Endothelial cell (in vitro differentiated cells): ENCODE measurements around the gene TRAPPC12. TPM values are rescaled to one million over a fixed set of nuclear protein-coding genes. Genes with fewer than 3 reads are reported as not detected.

Experiments
- DNase-seq: peaks from one replicate; pipeline ENCODE4 v3.0.0; 2021; ENCODE audit warnings: low spot score
- H3K27ac Mint-ChIP-seq: one replicate; pipeline ENCODE4 v1.8.0; 2021; ENCODE audit warnings: mixed read lengths, inconsistent platforms; ENCODE audit not compliant: unreplicated experiment
- H3K27me3 Mint-ChIP-seq: one replicate; pipeline ENCODE4 v1.8.0; 2021; ENCODE audit warnings: mild to moderate bottlenecking, moderate library complexity, mixed read lengths, inconsistent platforms; ENCODE audit not compliant: unreplicated experiment
- H3K36me3 Mint-ChIP-seq: one replicate; pipeline ENCODE4 v1.8.0; 2021; ENCODE audit warnings: mild to moderate bottlenecking, low read depth, mixed read lengths, inconsistent platforms; ENCODE audit not compliant: unreplicated experiment
- H3K4me1 Mint-ChIP-seq: one replicate; pipeline ENCODE4 v1.8.0; 2021; ENCODE audit warnings: mild to moderate bottlenecking, mixed read lengths, inconsistent platforms; ENCODE audit not compliant: unreplicated experiment
- H3K4me3 Mint-ChIP-seq: one replicate; pipeline ENCODE4 v1.8.0; 2021; ENCODE audit warnings: mild to moderate bottlenecking, mixed read lengths, inconsistent platforms; ENCODE audit not compliant: unreplicated experiment
- H3K9me3 Mint-ChIP-seq: one replicate; pipeline ENCODE4 v1.8.0; 2021; ENCODE audit warnings: mixed read lengths, inconsistent platforms; ENCODE audit not compliant: unreplicated experiment
- CTCF ChIP-seq: fragments of 200-600 bp; sonication (generic); IDR thresholded peaks from one replicate; pipeline ENCODE4 v1.5.0; 2021; ENCODE audit warnings: antibody characterized with exemption; ENCODE audit not compliant: unreplicated experiment
- total RNA-seq: library from RNA; stranded (reverse); fragmentation: NEBNext Ultra II Directional; extraction: Animal tissue kit (Norgen Biotek cat#: 25700); gene quantifications from one replicate; pipeline ENCODE4 v1.2.1, GENCODE V29; 2021; ENCODE audit not compliant: unreplicated experiment

The TRAPPC12 gene
- total RNA-seq, 1 donor from 2014 or later, result 105 TPM

- no peak for DNase-seq
- H3K4me1 Mint-ChIP-seq, result peaks cover 5% of the 10 kb centered on the region
- H3K4me3 Mint-ChIP-seq, result no peak overlapping the region
- no peak overlapping the region for H3K27ac Mint-ChIP-seq
- H3K36me3 Mint-ChIP-seq, result peaks cover 22% of the 10 kb centered on the region
- TF ChIP-seq CTCF, result no peak
- H3K9me3 Mint-ChIP-seq, result no peaks in the 10 kb centered on the region
- H3K27me3 Mint-ChIP-seq, result no peaks in the 10 kb centered on the region
Measured at GRCh38 chr2:3411103-3411502, 31.6 kb downstream of the TRAPPC12 start.

GRCh38 chr2:3413697-3414096, 34.2 kb downstream of the TRAPPC12 start:
- Mint-ChIP-seq H3K9me3 (no peaks in the 10 kb centered on the region), H3K4me3 (peak overlapping the region; percentile 59), H3K27me3 (peaks cover 3% of the 10 kb centered on the region), H3K4me1 (no peaks in the 10 kb centered on the region), H3K27ac (no peak overlapping the region), H3K36me3 (peaks cover 29% of the 10 kb centered on the region)
- TF ChIP-seq CTCF, result no peak
- no peak for DNase-seq

- Mint-ChIP-seq H3K27ac (no peak overlapping the region), H3K36me3 (peaks cover 33% of the 10 kb centered on the region), H3K9me3 (no peaks in the 10 kb centered on the region), H3K4me1 (no peaks in the 10 kb centered on the region), H3K27me3 (peaks cover 3% of the 10 kb centered on the region), H3K4me3 (peak overlapping the region; percentile 59)
- TF ChIP-seq CTCF, result no peak
- no peak for DNase-seq
Measured at GRCh38 chr2:3414133-3414860, 34.8 kb downstream of the TRAPPC12 start.

GRCh38 chr2:3418766-3419404, 39.4 kb downstream of the TRAPPC12 start:
- no peak overlapping the region for H3K4me3 Mint-ChIP-seq
- no peak for DNase-seq
- H3K36me3 Mint-ChIP-seq, result peaks cover 43% of the 10 kb centered on the region
- H3K27me3 Mint-ChIP-seq, result peaks cover 3% of the 10 kb centered on the region
- no peak overlapping the region for H3K27ac Mint-ChIP-seq
- no peaks in the 10 kb centered on the region for H3K9me3 Mint-ChIP-seq
- peaks cover 2% of the 10 kb centered on the region for H3K4me1 Mint-ChIP-seq
- TF ChIP-seq CTCF, result no peak
